Neural cell (in vitro differentiated cells): ENCODE results near the gene HPCAL4. TPM values are rescaled to one million over a fixed set of nuclear protein-coding genes. Genes with fewer than 3 reads are reported as not detected.

Source experiments
- H2AFZ ChIP-seq: fragments of 200-600, 300-800 bp; sonication (generic), shearing (Covaris generic); 2 replicates; pipeline ENCODE4 v1.6.0; 2014; ENCODE audit warnings: low read depth, mild to moderate bottlenecking, antibody characterized with exemption, low read length, moderate library complexity
- H3F3A ChIP-seq: fragments of 200-600 bp; shearing (Covaris generic); 2 replicates; pipeline ENCODE4 v1.6.1; 2016; ENCODE audit warnings: mild to moderate bottlenecking, moderate library complexity, mixed read lengths, antibody characterized with exemption, low read length; ENCODE audit not compliant: insufficient read depth, poor library complexity, severe bottlenecking
- H3K27ac ChIP-seq: fragments of 200-600, 300-800 bp; sonication (generic), shearing (Covaris generic); 2 replicates; pipeline ENCODE4 v1.5.1; 2014; ENCODE audit warnings: mild to moderate bottlenecking, low read length, moderate library complexity
- H3K27me3 ChIP-seq: fragments of 300-800, 200-600 bp; sonication (generic), shearing (Covaris generic); 2 replicates; pipeline ENCODE4 v1.6.0; 2014; ENCODE audit warnings: mild to moderate bottlenecking, low read depth, low read length, moderate library complexity; ENCODE audit not compliant: insufficient read depth
- H3K36me3 ChIP-seq: fragments of 300-800, 200-600 bp; sonication (generic), shearing (Covaris generic); 2 replicates; pipeline ENCODE4 v1.5.1; 2014; ENCODE audit warnings: mild to moderate bottlenecking, antibody characterized with exemption, low read length, moderate library complexity; ENCODE audit not compliant: insufficient read depth
- H3K4me2 ChIP-seq: fragments of 300-800, 200-600 bp; sonication (generic), shearing (Covaris generic); 2 replicates; pipeline ENCODE4 v1.6.0; 2014; ENCODE audit warnings: mild to moderate bottlenecking, low read length
- H3K4me3 ChIP-seq: fragments of 300-800, 200-600 bp; sonication (generic), shearing (Covaris generic); 2 replicates; pipeline ENCODE4 v1.5.1; 2014; ENCODE audit warnings: mild to moderate bottlenecking, low read length, moderate library complexity
- H3K79me2 ChIP-seq: fragments of 200-600 bp; shearing (Covaris generic); replicated peaks from 2 replicates; pipeline ENCODE4 v1.6.0; 2014; ENCODE audit warnings: mild to moderate bottlenecking, low read length, moderate library complexity; ENCODE audit not compliant: insufficient read depth
- H3K9ac ChIP-seq: fragments of 300-800, 200-600 bp; sonication (generic), shearing (Covaris generic); 2 replicates; pipeline ENCODE4 v1.6.1; 2016; ENCODE audit warnings: mild to moderate bottlenecking, low read length, mixed read lengths
- H3K9me2 ChIP-seq: fragments of 200-600 bp; shearing (Covaris generic); 2 replicates; pipeline ENCODE4 v1.6.1; 2016; ENCODE audit warnings: mild to moderate bottlenecking, low read length, mixed read lengths; ENCODE audit not compliant: insufficient read depth
- H3K9me3 ChIP-seq: fragments of 200-600, 300-800 bp; sonication (generic), shearing (Covaris generic); 2 replicates; pipeline ENCODE4 v1.6.1; 2016; ENCODE audit warnings: mild to moderate bottlenecking, mixed run types, low read length, moderate library complexity, mixed read lengths
- H4K20me1 ChIP-seq: fragments of 200-600 bp; shearing (Covaris generic); 2 replicates; pipeline ENCODE4 v1.6.1; 2016; ENCODE audit warnings: mild to moderate bottlenecking, mixed run types; ENCODE audit not compliant: insufficient read depth
- EP300 ChIP-seq: fragments of 450-650 bp; conservative IDR thresholded peaks from 2 replicates; pipeline ENCODE4 v1.6.1; 2014; ENCODE audit warnings: antibody characterized with exemption, mild to moderate bottlenecking, moderate library complexity; ENCODE audit not compliant: poor library complexity, severe bottlenecking
- EZH2 ChIP-seq: fragments of 200-600, 300-800 bp; shearing (Covaris generic), sonication (generic); IDR thresholded peaks from 2 replicates; pipeline ENCODE4 v1.6.1; 2014; ENCODE audit warnings: antibody characterized with exemption, low read length, borderline replicate concordance, mild to moderate bottlenecking; ENCODE audit not compliant: insufficient read depth, poor library complexity, severe bottlenecking
- POLR2AphosphoS5 ChIP-seq: IDR thresholded peaks from 2 replicates; pipeline ENCODE4 v1.6.1; 2012
- TAF1 ChIP-seq: IDR thresholded peaks from 2 replicates; pipeline ENCODE4 v1.6.1; 2012; ENCODE audit warnings: low read depth
- polyA plus RNA-seq: library from polyadenylated mRNA; depleted of rRNA; stranded (reverse); fragments of >200 nt; gene quantifications from 2 replicates; pipeline ENCODE4 v1.2.3, GENCODE V29; 2014
- small RNA-seq, 3 experiments: library from RNA; depleted of rRNA; stranded (forward); fragments of <200 nt; gene quantifications; one replicate each; pipeline ENCODE3, GENCODE V24; 2012

The HPCAL4 gene
- polyA plus RNA-seq, 1 donor from 2014 or later = 53.2 TPM

DNA sequence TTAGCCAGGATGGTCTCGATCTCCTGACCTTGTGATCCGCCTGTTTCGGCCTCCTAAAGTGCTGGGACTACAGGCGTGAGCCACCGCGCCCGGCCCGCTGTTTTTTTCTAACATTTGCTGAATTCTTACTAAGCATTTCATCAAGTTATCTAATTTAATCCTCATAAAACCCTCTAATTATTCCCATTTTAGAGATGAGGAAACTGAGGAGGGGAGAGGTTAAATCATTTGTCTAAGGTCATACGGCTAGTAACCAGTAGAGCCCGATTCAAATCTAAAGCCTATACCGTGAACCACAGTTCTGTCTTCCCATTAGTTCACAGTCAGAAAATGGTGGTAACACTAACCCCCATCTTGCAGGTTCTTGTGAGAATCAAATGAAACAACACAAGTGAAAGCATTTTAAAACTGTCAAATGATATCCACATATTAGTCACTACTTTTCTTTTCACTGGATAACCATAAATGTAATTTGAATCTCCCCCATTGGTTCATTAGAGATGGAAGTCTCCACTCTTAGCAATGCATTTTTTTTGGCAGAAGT, 62.4 kb downstream of the HPCAL4 start:
- no peaks in the 10 kb centered on the region for H4K20me1 ChIP-seq
- H3K9ac ChIP-seq = no peak overlapping the region
- TF ChIP-seq TAF1 (no peak), POLR2AphosphoS5 (no peak), EP300 (no peak), EZH2 (no peak)
- peaks cover 16% of the 10 kb centered on the region for H3K27me3 ChIP-seq
- H3K27ac ChIP-seq = no peak overlapping the region
- H3K4me2 ChIP-seq = no peak overlapping the region
- no peaks in the 10 kb centered on the region for H3K79me2 ChIP-seq
- no peaks in the 10 kb centered on the region for H3K9me2 ChIP-seq
- no peak overlapping the region for H3K4me3 ChIP-seq
- no peaks in the 10 kb centered on the region for H3K36me3 ChIP-seq
- no peaks in the 10 kb centered on the region for H3K9me3 ChIP-seq
- no peak overlapping the region for H2AFZ ChIP-seq
- no peaks in the 10 kb centered on the region for H3F3A ChIP-seq

Small RNA genes within 50 kb of the gene (small RNA-seq; reads per million reads assigned to genes)
- gene RNU7-121P = 0 reads per million in 3 experiments

Other genes with a start within 250 kb of the HPCAL4 start
- 0.62 TPM in 1 of 2 replicates, not detected in the other for gene BMP8A, start 199.8 kb downstream of the HPCAL4 start, polyA plus RNA-seq
- 105 and 115 TPM in 2 replicates for gene PABPC4, start 114.6 kb downstream of the HPCAL4 start, polyA plus RNA-seq
- not detected in 2 replicates for gene HEYL, start 51.8 kb downstream of the HPCAL4 start, polyA plus RNA-seq
- gene NT5C1A, start 19.3 kb downstream of the HPCAL4 start, polyA plus RNA-seq = not detected in 2 replicates
- gene PPIE, start 47.4 kb upstream of the HPCAL4 start, polyA plus RNA-seq = 54.0 and 55.9 TPM in 2 replicates
- not detected in 2 replicates for gene OXCT2, start 79.9 kb upstream of the HPCAL4 start, polyA plus RNA-seq
- 0.04 TPM in 1 of 2 replicates, not detected in the other for gene BMP8B, start 97.4 kb upstream of the HPCAL4 start, polyA plus RNA-seq
- 72.2 and 90.6 TPM in 2 replicates for gene TRIT1, start 192.1 kb upstream of the HPCAL4 start, polyA plus RNA-seq
- 35.2 and 36.3 TPM in 2 replicates for gene MYCL, start 210.5 kb upstream of the HPCAL4 start, polyA plus RNA-seq